GM23248 (cell line): Measurements from ENCODE around the gene OR6Y1. TPM values are rescaled to one million over a fixed set of nuclear protein-coding genes. Genes with fewer than 3 reads are reported as not detected.

ENCODE experiments used
- DNase-seq: peaks from one replicate; pipeline ENCODE4 v3.0.0-alpha.2; 2015
- H2AFZ ChIP-seq: fragments of 200-600 bp; sonication (generic); 2 replicates; pipeline ENCODE4 v1.6.1; 2016; ENCODE audit warnings: antibody characterized with exemption
- H3F3A ChIP-seq: fragments of 200-600 bp; sonication (generic); 2 replicates; pipeline ENCODE4 v1.6.1; 2016; ENCODE audit warnings: mild to moderate bottlenecking, antibody characterized with exemption, mixed run types; ENCODE audit not compliant: insufficient read depth
- H3K27ac ChIP-seq: fragments of 200-600 bp; sonication (generic); 2 replicates; pipeline ENCODE4 v1.5.1; 2016; ENCODE audit warnings: mild to moderate bottlenecking
- H3K27me3 ChIP-seq: fragments of 200-600 bp; sonication (generic); replicated peaks from 2 replicates; pipeline ENCODE4 v1.6.1; 2016; ENCODE audit warnings: mild to moderate bottlenecking; ENCODE audit not compliant: insufficient read depth
- H3K36me3 ChIP-seq: fragments of 200-600 bp; sonication (generic); 2 replicates; pipeline ENCODE4 v1.6.1; 2016; ENCODE audit warnings: low read depth, mild to moderate bottlenecking
- H3K4me1 ChIP-seq: fragments of 200-600 bp; sonication (generic); 2 replicates; pipeline ENCODE4 v1.6.1; 2016; ENCODE audit warnings: mild to moderate bottlenecking; ENCODE audit not compliant: insufficient read depth
- H3K4me2 ChIP-seq: fragments of 200-600 bp; sonication (generic); one replicate; pipeline ENCODE4 v1.6.1; 2016; ENCODE audit warnings: mild to moderate bottlenecking; ENCODE audit not compliant: unreplicated experiment
- H3K4me3 ChIP-seq: fragments of 200-600 bp; sonication (generic); 2 replicates; pipeline ENCODE4 v1.5.1; 2016; ENCODE audit warnings: mild to moderate bottlenecking
- H3K79me2 ChIP-seq: fragments of 200-600 bp; sonication (generic); 2 replicates; pipeline ENCODE4 v1.6.1; 2016; ENCODE audit warnings: mild to moderate bottlenecking; ENCODE audit not compliant: insufficient read depth
- H3K9ac ChIP-seq: fragments of 200-600 bp; sonication (generic); 2 replicates; pipeline ENCODE4 v1.6.1; 2016; ENCODE audit warnings: mild to moderate bottlenecking
- H3K9me2 ChIP-seq: fragments of 200-600 bp; sonication (generic); 2 replicates; pipeline ENCODE4 v1.6.1; 2016; ENCODE audit warnings: mixed run types, mild to moderate bottlenecking, moderate library complexity; ENCODE audit not compliant: insufficient read depth
- H3K9me3 ChIP-seq: fragments of 200-600 bp; sonication (generic); one replicate; pipeline ENCODE4 v1.6.1; 2017; ENCODE audit warnings: low read depth
- H4K20me1 ChIP-seq: fragments of 200-600 bp; sonication (generic); 2 replicates; pipeline ENCODE4 v1.6.0; 2016; ENCODE audit not compliant: insufficient read depth
- EZH2 ChIP-seq: fragments of 200-600 bp; sonication (generic); IDR thresholded peaks from 2 replicates; pipeline ENCODE4 v1.6.1; 2018; ENCODE audit warnings: antibody characterized with exemption, mild to moderate bottlenecking; ENCODE audit not compliant: insufficient read depth, poor library complexity, severe bottlenecking
- EZH2phosphoT487 ChIP-seq: fragments of 200-600 bp; sonication (generic); IDR thresholded peaks from 2 replicates; pipeline ENCODE4 v1.6.1; 2018; ENCODE audit warnings: antibody characterized with exemption, moderate library complexity, mild to moderate bottlenecking, low read depth; ENCODE audit not compliant: insufficient read depth
- WGBS, 2 experiments: methylation state at CpG; one replicate each; pipeline ENCODE4 v1.1.6; 2015 to 2017; ENCODE audit warnings: low lambda C conversion rate in 2 of 2, low coverage in 1 of 2; ENCODE audit errors: missing lambda C conversion rate in 2 of 2; 5-methylcytosine and 5-hydroxymethylcytosine counted together
- in situ Hi-C: fragments of 300-500 bp; cut with MboI; formaldehyde crosslinking; loops from 2 replicates; pipeline ENCODE4 v1.15.0; 2020
- polyA plus RNA-seq: library from polyadenylated mRNA; unstranded; fragments of >200 nt; fragmentation: Nextera tagmentation; extraction: Ambion mirVana; gene quantifications from 2 replicates; pipeline ENCODE4 v1.2.1, GENCODE V29; 2016
- total RNA-seq: library from RNA; depleted of rRNA; stranded (reverse); fragments of >200 nt; shearing (Covaris generic); gene quantifications from 2 replicates; pipeline ENCODE4 v1.2.3, GENCODE V29; 2014

OR6Y1 gene
- total and polyA plus RNA-seq, 2 experiments from 2014 or later, result not detected

- Histone ChIP-seq H3K79me2 (no peaks in the 10 kb centered on the region), H3K27me3 (peaks cover 5% of the 10 kb centered on the region; the same call in 1 of the 2 replicates), H3K27ac (no peak overlapping the region), H3K4me2 (no peak overlapping the region), H3K9me2 (no peaks in the 10 kb centered on the region), H3K9me3 (no peaks in the 10 kb centered on the region), H3K36me3 (no peaks in the 10 kb centered on the region), H3K4me1 (no peaks in the 10 kb centered on the region), H2AFZ (no peak overlapping the region), H3K9ac (no peak overlapping the region), H4K20me1 (no peaks in the 10 kb centered on the region), H3K4me3 (no peak overlapping the region), H3F3A (no peaks in the 10 kb centered on the region)
- WGBS, 2 experiments, result 0 to 1% methylated on average over 2 of the region's 2 CpGs
- in situ Hi-C loops, result no loop called here
- TF ChIP-seq EZH2 (no peak), EZH2phosphoT487 (no peak)
- peak; percentile 54 for DNase-seq
These were observed 26.9 kb downstream of the OR6Y1 start for GRCh38 chr1:158527190-158527815.

GRCh38 chr1:158521666-158522058 lies 32.5 kb downstream of the OR6Y1 start:
- Histone ChIP-seq H3K9me2 (no peaks in the 10 kb centered on the region), H3K36me3 (no peaks in the 10 kb centered on the region), H3K9ac (no peak overlapping the region), H3K27me3 (no peaks in the 10 kb centered on the region; the same call in 1 of the 2 replicates), H3K4me2 (no peak overlapping the region), H2AFZ (no peak overlapping the region), H3K27ac (no peak overlapping the region), H3K4me3 (no peak overlapping the region), H3K4me1 (no peaks in the 10 kb centered on the region), H3K79me2 (no peaks in the 10 kb centered on the region), H3F3A (no peaks in the 10 kb centered on the region), H4K20me1 (no peaks in the 10 kb centered on the region), H3K9me3 (no peaks in the 10 kb centered on the region)
- no peak for DNase-seq
- TF ChIP-seq EZH2phosphoT487, result no peak
- TF ChIP-seq EZH2, result no peak
- WGBS, 2 experiments, result 9 to 17% methylated on average over 2 of the region's 2 CpGs
- in situ Hi-C loops, result no loop called here

GRCh38 chr1:158520955-158521665 lies 33.1 kb downstream of the OR6Y1 start:
- H2AFZ ChIP-seq, result no peak overlapping the region
- no peaks in the 10 kb centered on the region for H3K79me2 ChIP-seq
- in situ Hi-C loops, result no loop called here
- no peaks in the 10 kb centered on the region; the same call in 1 of the 2 replicates for H3K27me3 ChIP-seq
- DNase-seq, result no peak
- H4K20me1 ChIP-seq, result no peaks in the 10 kb centered on the region
- H3K4me2 ChIP-seq, result no peak overlapping the region
- H3K9me3 ChIP-seq, result no peaks in the 10 kb centered on the region
- H3K27ac ChIP-seq, result no peak overlapping the region
- H3F3A ChIP-seq, result no peaks in the 10 kb centered on the region
- no peak overlapping the region for H3K9ac ChIP-seq
- H3K4me1 ChIP-seq, result no peaks in the 10 kb centered on the region
- H3K9me2 ChIP-seq, result no peaks in the 10 kb centered on the region
- TF ChIP-seq EZH2, result no peak
- 10 to 15% methylated on average over 3 of the region's 3 CpGs for WGBS, 2 experiments
- H3K36me3 ChIP-seq, result no peaks in the 10 kb centered on the region
- H3K4me3 ChIP-seq, result no peak overlapping the region

- Histone ChIP-seq H3K4me2 (no peak overlapping the region), H3K36me3 (no peaks in the 10 kb centered on the region), H3F3A (no peaks in the 10 kb centered on the region), H3K79me2 (no peaks in the 10 kb centered on the region), H3K9me3 (no peaks in the 10 kb centered on the region), H3K4me3 (no peak overlapping the region), H2AFZ (no peak overlapping the region), H3K27ac (no peak overlapping the region), H4K20me1 (no peaks in the 10 kb centered on the region), H3K4me1 (no peaks in the 10 kb centered on the region), H3K9ac (no peak overlapping the region), H3K27me3 (no peaks in the 10 kb centered on the region; the same call in 1 of the 2 replicates), H3K9me2 (no peaks in the 10 kb centered on the region)
- WGBS, 2 experiments, result 0% methylated on average over 1 of the region's 1 CpG
- DNase-seq, result no peak
- in situ Hi-C loops, result no loop called here
- TF ChIP-seq EZH2, result no peak
- TF ChIP-seq EZH2phosphoT487, result no peak
These were observed 34.2 kb downstream of the OR6Y1 start for GRCh38 chr1:158520021-158520420.

- H3K27me3 ChIP-seq, result no peaks in the 10 kb centered on the region
- no peaks in the 10 kb centered on the region for H3K9me2 ChIP-seq
- H3K4me2 ChIP-seq, result no peak overlapping the region
- H3F3A ChIP-seq, result no peaks in the 10 kb centered on the region
- H3K79me2 ChIP-seq, result no peaks in the 10 kb centered on the region
- in situ Hi-C loops, result no loop called here
- TF ChIP-seq EZH2 (no peak), EZH2phosphoT487 (no peak)
- no peaks in the 10 kb centered on the region for H3K4me1 ChIP-seq
- DNase-seq, result no peak
- no peak overlapping the region for H3K9ac ChIP-seq
- no peaks in the 10 kb centered on the region for H3K36me3 ChIP-seq
- no peak overlapping the region for H3K27ac ChIP-seq
- H3K4me3 ChIP-seq, result no peak overlapping the region
- no peaks in the 10 kb centered on the region for H3K9me3 ChIP-seq
- H2AFZ ChIP-seq, result no peak overlapping the region
- no peaks in the 10 kb centered on the region for H4K20me1 ChIP-seq
These were observed 37.2 kb downstream of the OR6Y1 start for GRCh38 chr1:158516966-158517365.
